Nephron (organoid): ENCODE data around the gene ZSCAN9.

ENCODE experiments used
- H3K27ac Mint-ChIP-seq, 3 experiments: 2 replicates each; pipeline ENCODE4 v1.8.0; 2020; ENCODE audit warnings: mixed read lengths in 3 of 3, mild to moderate bottlenecking in 2 of 3, moderate library complexity in 1 of 3
- H3K27me3 Mint-ChIP-seq: 2 replicates; pipeline ENCODE4 v1.8.0; 2021; ENCODE audit warnings: low read depth, mild to moderate bottlenecking, moderate library complexity, mixed read lengths
- H3K36me3 Mint-ChIP-seq: 2 replicates; pipeline ENCODE4 v1.8.0; 2020; ENCODE audit warnings: low read depth, mixed read lengths
- H3K4me1 Mint-ChIP-seq: 2 replicates; pipeline ENCODE4 v1.8.0; 2020; ENCODE audit warnings: mixed read lengths
- H3K4me3 Mint-ChIP-seq, 3 experiments: 2 replicates each; pipeline ENCODE4 v1.8.0; 2020; ENCODE audit warnings: mild to moderate bottlenecking in 3 of 3, mixed read lengths in 3 of 3, moderate library complexity in 2 of 3
- H3K9me3 Mint-ChIP-seq: 2 replicates; pipeline ENCODE4 v1.8.0; 2020; ENCODE audit warnings: mixed read lengths
- CTCF ChIP-seq, 3 experiments: fragments of 200-600 bp; sonication (generic); IDR thresholded peaks; one replicate each; pipeline ENCODE4 v1.5.0; 2021; ENCODE audit warnings: antibody characterized with exemption in 3 of 3; ENCODE audit not compliant: unreplicated experiment in 3 of 3

Gene ZSCAN9

DNA sequence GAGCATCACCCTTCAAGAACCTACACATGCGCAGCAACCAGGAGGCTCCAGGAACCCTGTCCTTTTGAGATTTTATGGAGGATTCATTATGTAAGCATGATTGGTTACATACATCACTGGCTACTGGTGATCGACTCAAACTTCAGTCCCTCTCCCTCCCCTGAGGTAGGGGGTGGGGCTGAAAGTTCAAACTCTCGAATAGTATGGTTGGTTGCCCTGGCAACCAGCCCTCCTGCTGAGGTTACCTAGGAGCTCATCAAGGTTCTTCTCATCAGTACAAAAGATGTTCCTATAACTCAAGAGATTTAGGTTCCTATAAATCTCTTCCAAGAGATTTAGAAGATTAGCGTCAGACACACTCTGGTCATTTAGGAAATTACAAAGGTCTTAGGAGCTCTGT is 21.9 kb upstream of the ZSCAN9 start:
- H3K4me3 Mint-ChIP-seq = no peak overlapping the region
- no peaks in the 10 kb centered on the region for H3K36me3 Mint-ChIP-seq
- H3K9me3 Mint-ChIP-seq = peaks cover 21% of the 10 kb centered on the region
- peaks cover 13% of the 10 kb centered on the region for H3K4me1 Mint-ChIP-seq
- H3K27me3 Mint-ChIP-seq = peaks cover 72% of the 10 kb centered on the region
- no peak for TF ChIP-seq CTCF (IDR thresholded peaks at IDR 0.05; ENCODE audit: unreplicated experiment in 3 of 3)
- H3K27ac Mint-ChIP-seq = no peak overlapping the region

- H3K27me3 Mint-ChIP-seq = peaks cover 87% of the 10 kb centered on the region
- H3K4me1 Mint-ChIP-seq = peaks cover 26% of the 10 kb centered on the region
- H3K27ac Mint-ChIP-seq = no peak overlapping the region
- H3K9me3 Mint-ChIP-seq = peaks cover 12% of the 10 kb centered on the region
- peaks cover 4% of the 10 kb centered on the region for H3K36me3 Mint-ChIP-seq
- TF ChIP-seq CTCF (IDR thresholded peaks at IDR 0.05; ENCODE audit: unreplicated experiment in 3 of 3) = no peak
- H3K4me3 Mint-ChIP-seq = no peak overlapping the region
Measured at GRCh38 chr6:28205879-28206278, 19.2 kb upstream of the ZSCAN9 start.

DNA sequence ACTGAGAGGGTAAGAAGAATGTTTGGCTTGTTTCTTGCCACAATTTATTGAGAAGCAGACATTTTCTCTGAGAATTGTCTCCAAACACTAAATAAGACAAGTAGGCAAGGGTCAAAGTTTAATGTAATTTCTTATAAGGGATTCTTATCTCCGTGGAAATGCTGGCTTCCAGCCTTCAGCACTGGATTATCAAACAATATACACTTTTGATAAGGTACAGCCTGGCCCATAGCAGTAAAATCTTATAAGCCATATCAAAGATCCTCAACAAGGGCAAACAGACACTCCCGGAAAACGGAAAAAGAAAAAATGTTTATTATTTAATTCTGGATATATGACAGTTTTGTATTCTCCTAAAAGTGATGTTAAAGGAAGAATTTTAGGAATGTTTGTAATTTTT is 18.5 kb upstream of the ZSCAN9 start:
- no peak overlapping the region for H3K27ac Mint-ChIP-seq
- H3K36me3 Mint-ChIP-seq = peaks cover 4% of the 10 kb centered on the region
- TF ChIP-seq CTCF (IDR thresholded peaks at IDR 0.05; ENCODE audit: unreplicated experiment in 3 of 3) = no peak
- H3K27me3 Mint-ChIP-seq = peaks cover 90% of the 10 kb centered on the region
- peak overlapping the region in 2 of 3 experiments; percentile 85 for H3K4me3 Mint-ChIP-seq
- H3K9me3 Mint-ChIP-seq = peaks cover 12% of the 10 kb centered on the region
- H3K4me1 Mint-ChIP-seq = peaks cover 26% of the 10 kb centered on the region

- peaks cover 31% of the 10 kb centered on the region for H3K4me1 Mint-ChIP-seq
- H3K36me3 Mint-ChIP-seq = peaks cover 4% of the 10 kb centered on the region
- peaks cover 12% of the 10 kb centered on the region for H3K9me3 Mint-ChIP-seq
- TF ChIP-seq CTCF (IDR thresholded peaks at IDR 0.05; ENCODE audit: unreplicated experiment in 3 of 3) = no peak
- peak overlapping the region; percentile 79 to 85 (median 85) for H3K4me3 Mint-ChIP-seq
- H3K27me3 Mint-ChIP-seq = peaks cover 90% of the 10 kb centered on the region
- H3K27ac Mint-ChIP-seq = no peak overlapping the region
Measured at GRCh38 chr6:28206928-28207509, 18.1 kb upstream of the ZSCAN9 start.

GRCh38 chr6:28207510-28208110 is 17.5 kb upstream of the ZSCAN9 start:
- no peak overlapping the region for H3K27ac Mint-ChIP-seq
- H3K4me1 Mint-ChIP-seq = peaks cover 37% of the 10 kb centered on the region
- H3K4me3 Mint-ChIP-seq = peak overlapping the region; percentile 79 to 85 (median 85)
- TF ChIP-seq CTCF (IDR thresholded peaks at IDR 0.05; ENCODE audit: unreplicated experiment in 3 of 3) = no peak
- peaks cover 12% of the 10 kb centered on the region for H3K9me3 Mint-ChIP-seq
- peaks cover 4% of the 10 kb centered on the region for H3K36me3 Mint-ChIP-seq
- H3K27me3 Mint-ChIP-seq = peaks cover 90% of the 10 kb centered on the region
